CD4-positive, CD25-positive, alpha-beta regulatory T cell (primary cell): ENCODE measurements around the gene CUX1. TPM values are rescaled to one million over a fixed set of nuclear protein-coding genes. Genes with fewer than 3 reads are reported as not detected.

ENCODE experiments used
- ATAC-seq, 2 donors: fragments of 150-1000 bp; cut with Tn5 transposase; one replicate each; pipeline ENCODE4 v1.10.0; 2021; ENCODE audit warnings: low read depth in 2 of 2, moderate number of reproducible peaks in 2 of 2, moderate library complexity in 1 of 2
- DNase-seq, 3 donors: peaks; one replicate each; pipeline versions ENCODE4 v3.0.0 to v3.0.0-alpha.2; 2012 to 2022; ENCODE audit warnings: mixed read lengths in 1 of 3
- H3K27ac ChIP-seq: one replicate; pipeline ENCODE4 v1.7.0; 2013; ENCODE audit warnings: mild to moderate bottlenecking, low read length; ENCODE audit not compliant: insufficient read depth, poor library complexity, severe bottlenecking
- H3K27me3 ChIP-seq: one replicate; pipeline ENCODE4 v1.7.0; 2013; ENCODE audit warnings: low read length; ENCODE audit not compliant: control insufficient read depth, insufficient read depth
- H3K36me3 ChIP-seq: one replicate; pipeline ENCODE4 v1.7.0; 2013; ENCODE audit warnings: mild to moderate bottlenecking, low read length, moderate library complexity; ENCODE audit not compliant: control insufficient read depth, insufficient read depth
- H3K4me1 ChIP-seq: 2 replicates; pipeline ENCODE4 v1.7.0; 2013; ENCODE audit warnings: mild to moderate bottlenecking, low read length; ENCODE audit not compliant: insufficient read depth, control insufficient read depth, poor library complexity, severe bottlenecking
- H3K4me3 ChIP-seq: one replicate; pipeline ENCODE4 v1.7.0; 2013; ENCODE audit warnings: low read depth, mild to moderate bottlenecking, low read length, moderate library complexity
- H3K9me3 ChIP-seq, 2 experiments: 1 replicate in 1 of 2; 2 replicates in 1 of 2; pipeline ENCODE4 v1.7.0; 2013; ENCODE audit warnings: low read length in 2 of 2, mild to moderate bottlenecking in 1 of 2, moderate library complexity in 1 of 2; ENCODE audit not compliant: control insufficient read depth in 2 of 2
- H3K27ac Mint-ChIP-seq, 3 donors: one replicate each; pipeline ENCODE4 v1.8.0; 2020 to 2022; ENCODE audit warnings: mild to moderate bottlenecking in 3 of 3, mixed read lengths in 3 of 3, moderate library complexity in 2 of 3
- H3K27me3 Mint-ChIP-seq: one replicate; pipeline ENCODE4 v1.8.0; 2022; ENCODE audit warnings: mild to moderate bottlenecking, mixed read lengths
- H3K36me3 Mint-ChIP-seq: one replicate; pipeline ENCODE4 v1.8.0; 2020; ENCODE audit warnings: mixed read lengths
- H3K4me1 Mint-ChIP-seq, 4 donors: one replicate each; pipeline ENCODE4 v1.8.0; 2020 to 2022; ENCODE audit warnings: mixed read lengths in 4 of 4, mild to moderate bottlenecking in 1 of 4
- H3K4me3 Mint-ChIP-seq, 4 donors: one replicate each; pipeline ENCODE4 v1.8.0; 2020 to 2022; ENCODE audit warnings: mild to moderate bottlenecking in 4 of 4, mixed read lengths in 4 of 4, moderate library complexity in 3 of 4
- H3K9me3 Mint-ChIP-seq, 7 donors: one replicate each; pipeline ENCODE4 v1.8.0; 2020 to 2022; ENCODE audit warnings: mixed read lengths in 7 of 7, mild to moderate bottlenecking in 3 of 7, moderate library complexity in 2 of 7
- polyA plus RNA-seq, 4 donors: library from polyadenylated mRNA; unstranded; fragments of 300-500 nt; fragmentation: Illumina TruSeq; gene quantifications; one replicate each; pipeline ENCODE4 v1.2.3, GENCODE V29; 2021
- total RNA-seq: library from RNA; stranded (reverse); gene quantifications from one replicate; pipeline ENCODE4 v1.2.3, GENCODE V29; 2022

The CUX1 gene, protein sequence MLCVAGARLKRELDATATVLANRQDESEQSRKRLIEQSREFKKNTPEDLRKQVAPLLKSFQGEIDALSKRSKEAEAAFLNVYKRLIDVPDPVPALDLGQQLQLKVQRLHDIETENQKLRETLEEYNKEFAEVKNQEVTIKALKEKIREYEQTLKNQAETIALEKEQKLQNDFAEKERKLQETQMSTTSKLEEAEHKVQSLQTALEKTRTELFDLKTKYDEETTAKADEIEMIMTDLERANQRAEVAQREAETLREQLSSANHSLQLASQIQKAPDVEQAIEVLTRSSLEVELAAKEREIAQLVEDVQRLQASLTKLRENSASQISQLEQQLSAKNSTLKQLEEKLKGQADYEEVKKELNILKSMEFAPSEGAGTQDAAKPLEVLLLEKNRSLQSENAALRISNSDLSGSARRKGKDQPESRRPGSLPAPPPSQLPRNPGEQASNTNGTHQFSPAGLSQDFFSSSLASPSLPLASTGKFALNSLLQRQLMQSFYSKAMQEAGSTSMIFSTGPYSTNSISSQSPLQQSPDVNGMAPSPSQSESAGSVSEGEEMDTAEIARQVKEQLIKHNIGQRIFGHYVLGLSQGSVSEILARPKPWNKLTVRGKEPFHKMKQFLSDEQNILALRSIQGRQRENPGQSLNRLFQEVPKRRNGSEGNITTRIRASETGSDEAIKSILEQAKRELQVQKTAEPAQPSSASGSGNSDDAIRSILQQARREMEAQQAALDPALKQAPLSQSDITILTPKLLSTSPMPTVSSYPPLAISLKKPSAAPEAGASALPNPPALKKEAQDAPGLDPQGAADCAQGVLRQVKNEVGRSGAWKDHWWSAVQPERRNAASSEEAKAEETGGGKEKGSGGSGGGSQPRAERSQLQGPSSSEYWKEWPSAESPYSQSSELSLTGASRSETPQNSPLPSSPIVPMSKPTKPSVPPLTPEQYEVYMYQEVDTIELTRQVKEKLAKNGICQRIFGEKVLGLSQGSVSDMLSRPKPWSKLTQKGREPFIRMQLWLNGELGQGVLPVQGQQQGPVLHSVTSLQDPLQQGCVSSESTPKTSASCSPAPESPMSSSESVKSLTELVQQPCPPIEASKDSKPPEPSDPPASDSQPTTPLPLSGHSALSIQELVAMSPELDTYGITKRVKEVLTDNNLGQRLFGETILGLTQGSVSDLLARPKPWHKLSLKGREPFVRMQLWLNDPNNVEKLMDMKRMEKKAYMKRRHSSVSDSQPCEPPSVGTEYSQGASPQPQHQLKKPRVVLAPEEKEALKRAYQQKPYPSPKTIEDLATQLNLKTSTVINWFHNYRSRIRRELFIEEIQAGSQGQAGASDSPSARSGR (N-terminal part only)
- total RNA-seq (45.1 TPM), polyA plus RNA-seq (1 to 10 TPM; 6.0 to 9.6 (median 7.6) TPM)

DNA sequence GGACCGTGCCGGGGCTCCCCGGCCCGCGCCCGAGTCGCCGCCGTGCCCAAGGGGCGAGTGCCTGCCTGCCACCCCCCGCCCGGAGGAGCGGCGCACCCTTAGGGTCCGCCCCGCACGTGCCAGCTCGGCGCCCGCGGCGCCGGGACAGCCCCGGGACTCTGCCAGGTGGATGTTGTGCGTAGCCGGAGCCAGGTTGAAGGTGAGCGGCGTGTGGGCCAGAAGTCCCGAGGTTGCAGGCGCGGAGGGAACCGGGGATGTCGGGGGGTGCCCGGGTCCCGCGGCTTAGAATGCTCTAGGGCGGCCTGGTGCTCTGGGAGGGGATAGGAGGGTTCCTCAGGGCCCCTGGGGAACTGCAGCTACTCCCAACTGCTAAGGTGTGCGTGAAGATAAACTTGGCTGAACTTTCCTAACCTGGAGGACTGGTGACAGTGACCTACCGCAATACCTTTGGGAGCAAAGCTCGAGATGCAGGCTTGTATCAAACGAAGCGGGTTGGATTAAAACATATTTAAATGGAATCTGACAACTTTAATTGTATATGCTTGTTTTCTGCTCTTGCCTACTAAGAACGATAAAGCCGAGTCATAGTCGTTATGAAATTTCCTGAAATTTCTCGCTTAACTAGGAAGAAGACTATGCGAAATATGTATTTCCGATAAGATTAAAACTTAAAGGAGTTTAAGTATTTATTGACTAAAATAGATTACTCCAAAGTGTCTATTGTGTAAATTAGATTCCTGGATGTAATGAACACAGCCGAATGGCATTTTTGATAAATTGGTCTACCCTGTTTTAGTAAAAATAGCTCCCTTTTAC, at the start of gene CUX1:
CUX1 (plus strand) TSS at position 156 of the 816 bp plus-strand sequence; CDS start at position 170, 14 bp downstream.
- peaks cover 19 to 31% (median 25%) of the 10 kb centered on the region in 4 donors for H3K4me1 Mint-ChIP-seq
- peak; percentile 7 to 17 (median 16) for DNase-seq
- H3K27ac Mint-ChIP-seq: no peak within 1 kb of the TSS
- Histone ChIP-seq H3K27ac (no peak within 1 kb of the TSS), H3K27me3 (peaks cover 8% of the 10 kb centered on the region), H3K9me3 (no peaks in the 10 kb centered on the region), H3K4me1 (peaks cover 25% of the 10 kb centered on the region), H3K36me3 (no peaks in the 10 kb centered on the region), H3K4me3 (peak within 1 kb of the TSS; percentile 58)
- H3K36me3 Mint-ChIP-seq: peaks cover 3% of the 10 kb centered on the region
- H3K9me3 Mint-ChIP-seq: no peaks in the 10 kb centered on the region
- H3K27me3 Mint-ChIP-seq: peaks cover 13% of the 10 kb centered on the region
- peak within 1 kb of the TSS; percentile 81 to 90 (median 86) for H3K4me3 Mint-ChIP-seq
- no peak for ATAC-seq

DNA sequence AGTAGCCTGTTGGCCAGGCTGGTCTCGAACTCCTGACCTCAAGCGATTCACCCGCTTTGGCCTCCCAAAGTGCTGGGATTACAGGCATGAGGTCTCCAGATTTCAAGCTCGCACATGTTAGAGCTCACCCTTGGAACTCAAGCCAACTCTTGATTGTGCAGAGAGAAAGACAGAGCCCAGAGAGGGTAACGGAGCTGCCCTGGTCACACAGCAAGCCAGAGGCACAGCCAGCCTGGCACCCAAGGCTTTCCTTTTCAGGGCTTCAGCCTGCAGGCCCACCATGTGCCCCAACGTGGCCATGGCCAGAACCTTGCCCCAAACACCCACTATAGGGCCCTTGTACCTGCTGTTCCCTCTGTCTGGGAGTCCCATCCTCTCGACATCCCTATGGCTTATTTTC, 49.1 kb upstream of the CUX1 start:
- Mint-ChIP-seq H3K4me3 (no peak overlapping the region), H3K27ac (no peak overlapping the region), H3K9me3 (peaks cover 0 to 2% (median 0%) of the 10 kb centered on the region in 7 donors), H3K27me3 (peaks cover 7% of the 10 kb centered on the region), H3K36me3 (no peaks in the 10 kb centered on the region), H3K4me1 (no peaks in the 10 kb centered on the region)
- ATAC-seq: no peak
- Histone ChIP-seq H3K4me1 (no peaks in the 10 kb centered on the region), H3K27ac (no peak overlapping the region), H3K36me3 (no peaks in the 10 kb centered on the region), H3K27me3 (no peaks in the 10 kb centered on the region), H3K9me3 (no peaks in the 10 kb centered on the region), H3K4me3 (no peak overlapping the region)
- DNase-seq: no peak

DNA sequence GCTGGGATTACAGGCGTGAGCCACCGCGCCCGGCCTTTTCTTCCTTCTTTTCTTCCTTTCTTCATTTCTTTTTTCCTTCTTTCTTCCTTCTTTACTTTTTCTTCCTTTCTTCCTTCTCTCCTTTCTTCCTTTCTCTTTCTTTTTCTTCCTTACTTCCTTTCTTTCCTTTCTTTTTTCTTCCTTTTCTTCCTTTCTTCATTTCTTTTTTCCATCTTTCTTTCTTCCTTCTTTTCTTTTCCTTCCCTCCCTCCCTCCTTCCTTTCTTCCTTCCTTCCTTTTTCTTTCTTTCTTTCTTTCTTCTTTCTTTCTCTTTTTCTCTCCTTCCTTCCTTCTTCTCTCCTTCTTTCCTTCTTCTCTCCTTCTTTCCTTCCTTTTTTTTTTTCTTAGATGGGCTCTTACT, 47.0 kb upstream of the CUX1 start:
- H3K4me3 ChIP-seq: no peak overlapping the region
- no peak overlapping the region for H3K27ac ChIP-seq
- DNase-seq: no peak
- Mint-ChIP-seq H3K36me3 (no peaks in the 10 kb centered on the region), H3K4me1 (no peaks in the 10 kb centered on the region), H3K27me3 (peaks cover 8% of the 10 kb centered on the region), H3K27ac (no peak overlapping the region), H3K4me3 (no peak overlapping the region), H3K9me3 (peaks cover 0 to 2% (median 0%) of the 10 kb centered on the region in 7 donors)
- H3K4me1 ChIP-seq: no peaks in the 10 kb centered on the region
- no peak for ATAC-seq
- no peaks in the 10 kb centered on the region for H3K27me3 ChIP-seq
- no peaks in the 10 kb centered on the region for H3K36me3 ChIP-seq
- no peaks in the 10 kb centered on the region for H3K9me3 ChIP-seq

DNA sequence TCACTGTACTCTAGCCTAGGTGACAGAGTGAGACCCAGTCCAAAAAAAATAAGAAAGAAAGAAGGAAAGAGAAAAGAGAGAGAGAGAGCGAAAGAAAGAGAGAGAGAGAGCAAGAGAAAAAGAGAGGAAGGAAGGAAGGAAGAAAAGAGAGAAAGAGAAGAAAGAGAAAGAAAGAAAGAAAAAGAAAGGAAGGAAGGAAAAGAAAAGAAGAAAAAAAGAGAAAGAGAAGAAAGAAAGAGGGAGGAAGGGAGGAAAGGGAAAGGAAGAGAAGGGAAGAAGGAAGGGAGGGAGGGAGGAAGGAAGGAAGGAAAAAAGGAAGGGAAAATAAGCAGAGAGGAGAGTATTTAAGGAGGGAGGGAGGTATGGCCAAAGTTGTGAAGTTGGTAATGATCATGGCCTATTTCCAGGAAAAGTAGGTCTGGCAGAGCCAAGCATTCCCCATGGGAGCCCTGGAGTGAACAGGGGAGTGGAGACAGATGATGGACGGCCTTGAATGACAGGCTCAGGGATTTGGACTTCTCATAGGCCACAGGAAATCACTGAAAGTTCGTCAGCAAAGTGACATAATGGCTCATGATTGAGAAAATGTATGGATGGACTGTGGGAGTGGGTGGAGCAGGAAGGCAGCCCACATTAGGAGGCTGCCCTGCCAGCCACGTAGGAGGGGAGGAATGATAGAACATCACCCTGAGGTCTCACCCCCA, 44.8 kb upstream of the CUX1 start:
- Mint-ChIP-seq H3K9me3 (peaks cover 0 to 2% (median 0%) of the 10 kb centered on the region in 7 donors), H3K27ac (no peak overlapping the region), H3K36me3 (no peaks in the 10 kb centered on the region), H3K27me3 (peaks cover 15% of the 10 kb centered on the region), H3K4me1 (peaks cover 0 to 1% (median 0%) of the 10 kb centered on the region in 4 donors), H3K4me3 (no peak overlapping the region)
- Histone ChIP-seq H3K4me3 (no peak overlapping the region), H3K4me1 (no peaks in the 10 kb centered on the region), H3K27ac (no peak overlapping the region), H3K36me3 (no peaks in the 10 kb centered on the region), H3K27me3 (no peaks in the 10 kb centered on the region), H3K9me3 (no peaks in the 10 kb centered on the region)
- DNase-seq: no peak
- no peak for ATAC-seq

DNA sequence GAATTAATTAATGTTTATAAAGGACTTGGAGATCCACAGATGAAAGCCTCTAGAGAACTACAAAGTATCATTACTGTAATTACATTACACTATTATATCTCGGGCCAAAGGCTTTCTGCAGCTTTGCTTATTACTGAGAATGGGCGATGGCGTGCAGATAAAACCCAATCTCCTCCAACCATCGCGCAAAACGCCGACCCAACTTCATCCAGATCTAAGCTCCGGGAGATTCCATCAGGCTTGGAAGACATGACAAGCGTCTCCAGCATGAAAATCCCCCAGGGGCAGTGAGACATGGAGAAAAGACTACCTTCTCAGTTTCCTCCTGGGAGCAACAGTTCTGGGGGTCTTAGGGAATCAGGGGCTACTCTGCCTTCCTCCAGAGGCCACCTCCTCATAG, 42.2 kb upstream of the CUX1 start:
- ATAC-seq (no peak), DNase-seq (no peak)
- Histone ChIP-seq H3K27me3 (no peaks in the 10 kb centered on the region), H3K4me3 (no peak overlapping the region), H3K9me3 (no peaks in the 10 kb centered on the region), H3K27ac (no peak overlapping the region), H3K4me1 (no peaks in the 10 kb centered on the region), H3K36me3 (no peaks in the 10 kb centered on the region)
- no peaks in the 10 kb centered on the region for H3K9me3 Mint-ChIP-seq
- H3K27ac Mint-ChIP-seq: no peak overlapping the region
- H3K4me1 Mint-ChIP-seq: peaks cover 0 to 2% (median 0%) of the 10 kb centered on the region in 4 donors
- peaks cover 15% of the 10 kb centered on the region for H3K27me3 Mint-ChIP-seq
- no peak overlapping the region for H3K4me3 Mint-ChIP-seq
- H3K36me3 Mint-ChIP-seq: no peaks in the 10 kb centered on the region

DNA sequence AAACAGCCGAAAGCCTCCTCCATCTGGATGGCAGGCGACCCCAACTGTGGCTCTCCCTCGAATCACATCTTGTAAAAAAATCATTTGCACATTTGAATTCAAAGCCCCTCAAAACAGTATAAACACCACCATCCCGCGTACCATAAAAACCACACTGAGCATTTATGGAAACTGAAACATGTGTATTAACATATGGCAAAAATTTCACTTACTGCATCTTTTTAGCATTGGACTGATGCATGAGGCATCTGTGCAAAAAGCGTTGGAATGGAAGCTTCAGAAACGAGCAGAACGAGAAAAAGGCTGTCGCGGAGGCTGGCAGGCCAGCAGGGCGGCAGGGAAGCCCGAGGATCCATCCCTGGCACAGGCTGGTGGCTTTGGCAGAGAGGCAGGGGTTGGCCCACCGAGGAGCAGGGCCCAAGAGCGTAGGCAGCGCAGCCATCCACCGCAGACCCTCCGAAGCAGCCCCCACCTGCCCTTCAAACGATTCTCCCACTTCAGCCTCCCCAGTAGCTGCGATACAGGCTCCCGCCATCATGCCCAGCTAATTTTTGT, 39.3 kb upstream of the CUX1 start:
- DNase-seq: no peak
- no peaks in the 10 kb centered on the region for H3K9me3 ChIP-seq
- Mint-ChIP-seq H3K9me3 (no peaks in the 10 kb centered on the region), H3K36me3 (no peaks in the 10 kb centered on the region), H3K4me3 (no peak overlapping the region), H3K27me3 (peaks cover 12% of the 10 kb centered on the region), H3K4me1 (peaks cover 0 to 2% (median 0%) of the 10 kb centered on the region in 4 donors), H3K27ac (no peak overlapping the region)
- no peaks in the 10 kb centered on the region for H3K36me3 ChIP-seq
- H3K4me3 ChIP-seq: no peak overlapping the region
- no peaks in the 10 kb centered on the region for H3K27me3 ChIP-seq
- H3K4me1 ChIP-seq: no peaks in the 10 kb centered on the region
- no peak for ATAC-seq
- no peak overlapping the region for H3K27ac ChIP-seq
